ENCODE data around the gene GNG12.

DNA sequence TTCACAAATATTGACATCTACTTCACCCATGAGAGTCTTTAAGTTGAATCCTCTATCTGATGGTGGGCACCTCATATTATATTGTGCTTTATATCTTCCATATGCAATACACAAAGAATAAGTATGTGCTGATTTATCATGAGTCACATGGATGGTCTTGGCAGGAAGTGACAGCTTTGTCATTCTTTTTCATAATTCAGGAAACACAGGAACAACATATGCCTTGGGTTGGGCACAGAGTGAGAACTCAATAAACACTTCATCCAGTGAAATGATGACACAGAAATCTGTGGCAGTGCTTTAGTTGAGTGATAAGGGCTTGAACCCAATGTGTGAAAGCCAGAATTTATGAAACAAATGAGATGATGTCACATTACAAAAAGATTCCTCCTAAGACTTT is 107.0 kb downstream of the GNG12 start:
- no peak for TF ChIP-seq POLR2A (IDR thresholded peaks at IDR 0.05)
- TF ChIP-seq, protein P1, sequence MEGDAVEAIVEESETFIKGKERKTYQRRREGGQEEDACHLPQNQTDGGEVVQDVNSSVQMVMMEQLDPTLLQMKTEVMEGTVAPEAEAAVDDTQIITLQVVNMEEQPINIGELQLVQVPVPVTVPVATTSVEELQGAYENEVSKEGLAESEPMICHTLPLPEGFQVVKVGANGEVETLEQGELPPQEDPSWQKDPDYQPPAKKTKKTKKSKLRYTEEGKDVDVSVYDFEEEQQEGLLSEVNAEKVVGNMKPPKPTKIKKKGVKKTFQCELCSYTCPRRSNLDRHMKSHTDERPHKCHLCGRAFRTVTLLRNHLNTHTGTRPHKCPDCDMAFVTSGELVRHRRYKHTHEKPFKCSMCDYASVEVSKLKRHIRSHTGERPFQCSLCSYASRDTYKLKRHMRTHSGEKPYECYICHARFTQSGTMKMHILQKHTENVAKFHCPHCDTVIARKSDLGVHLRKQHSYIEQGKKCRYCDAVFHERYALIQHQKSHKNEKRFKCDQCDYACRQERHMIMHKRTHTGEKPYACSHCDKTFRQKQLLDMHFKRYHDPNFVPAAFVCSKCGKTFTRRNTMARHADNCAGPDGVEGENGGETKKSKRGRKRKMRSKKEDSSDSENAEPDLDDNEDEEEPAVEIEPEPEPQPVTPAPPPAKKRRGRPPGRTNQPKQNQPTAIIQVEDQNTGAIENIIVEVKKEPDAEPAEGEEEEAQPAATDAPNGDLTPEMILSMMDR (IDR thresholded peaks at IDR 0.05), result no peak
